D341Med (cell line): Measurements from ENCODE around the gene CHRNA9.

ENCODE experiments used
- DNase-seq: peaks from one replicate; pipeline ENCODE4 v3.0.0; 2012; ENCODE audit warnings: low spot score

Gene CHRNA9

GRCh38 chr4:40347472-40347871 lies 12.3 kb downstream of the CHRNA9 start:
- DNase-seq = no peak

- DNase-seq = no peak
Measured at GRCh38 chr4:40348000-40348399, 12.9 kb downstream of the CHRNA9 start.

GRCh38 chr4:40349561-40350198 lies 14.5 kb downstream of the CHRNA9 start:
- DNase-seq = no peak

GRCh38 chr4:40350627-40351227 lies 15.6 kb downstream of the CHRNA9 start:
- no peak for DNase-seq

GRCh38 chr4:40354158-40354557 lies 19.0 kb downstream of the CHRNA9 start:
- no peak for DNase-seq

GRCh38 chr4:40355131-40355530 lies 20.0 kb downstream of the CHRNA9 start:
- DNase-seq = no peak

GRCh38 chr4:40357738-40358137 lies 22.6 kb downstream of the CHRNA9 start:
- no peak for DNase-seq

GRCh38 chr4:40361338-40361737 lies 26.2 kb downstream of the CHRNA9 start:
- no peak for DNase-seq

- DNase-seq = no peak
Measured at GRCh38 chr4:40363382-40363920, 28.3 kb downstream of the CHRNA9 start.

- DNase-seq = no peak
Measured at GRCh38 chr4:40363945-40364344, 28.8 kb downstream of the CHRNA9 start.

GRCh38 chr4:40365766-40366165 lies 30.6 kb downstream of the CHRNA9 start:
- DNase-seq = no peak

- no peak for DNase-seq
Measured at GRCh38 chr4:40367451-40367850, 32.3 kb downstream of the CHRNA9 start.

GRCh38 chr4:40369437-40370274 lies 34.5 kb downstream of the CHRNA9 start:
- no peak for DNase-seq

- DNase-seq = no peak
Measured at GRCh38 chr4:40372651-40373050, 37.5 kb downstream of the CHRNA9 start.

GRCh38 chr4:40373636-40374035 lies 38.5 kb downstream of the CHRNA9 start:
- DNase-seq = no peak

GRCh38 chr4:40375095-40375494 lies 40.0 kb downstream of the CHRNA9 start:
- no peak for DNase-seq

- DNase-seq = no peak
Measured at GRCh38 chr4:40375620-40376019, 40.5 kb downstream of the CHRNA9 start.

- no peak for DNase-seq
Measured at GRCh38 chr4:40377512-40378365, 42.6 kb downstream of the CHRNA9 start.

GRCh38 chr4:40378619-40379018 lies 43.5 kb downstream of the CHRNA9 start:
- no peak for DNase-seq

GRCh38 chr4:40379248-40379647 lies 44.1 kb downstream of the CHRNA9 start:
- DNase-seq = no peak

GRCh38 chr4:40380647-40381046 lies 45.5 kb downstream of the CHRNA9 start:
- DNase-seq = no peak

- DNase-seq = no peak
Measured at GRCh38 chr4:40388239-40388638, 53.1 kb downstream of the CHRNA9 start.
